Stimulated activated CD8-positive, alpha-beta memory T cell treated with anti-CD3 and anti-CD28 coated beads, Interleukin-4, amount 100 ng/mL, for 24 hours (primary cell): ENCODE data around the gene ITPR2.

Experiments
- DNase-seq: peaks from one replicate; pipeline ENCODE4 v3.0.0-alpha.2; 2020; ENCODE audit warnings: low read depth

ITPR2 gene

GRCh38 chr12:26754148-26754547 is 78.8 kb downstream of the ITPR2 start:
- no peak for DNase-seq

GRCh38 chr12:26751179-26751578 is 81.8 kb downstream of the ITPR2 start:
- no peak for DNase-seq

GRCh38 chr12:26750531-26751175 is 82.3 kb downstream of the ITPR2 start:
- DNase-seq = no peak

- no peak for DNase-seq
Measured at GRCh38 chr12:26749781-26750180, 83.2 kb downstream of the ITPR2 start.

GRCh38 chr12:26748741-26749431 is 84.1 kb downstream of the ITPR2 start:
- DNase-seq = no peak

GRCh38 chr12:26748412-26748740 is 84.6 kb downstream of the ITPR2 start:
- DNase-seq = no peak

GRCh38 chr12:26746121-26746714 is 86.8 kb downstream of the ITPR2 start:
- DNase-seq = no peak

GRCh38 chr12:26744697-26745440 is 88.1 kb downstream of the ITPR2 start:
- DNase-seq = no peak

GRCh38 chr12:26744042-26744626 is 88.9 kb downstream of the ITPR2 start:
- no peak for DNase-seq

GRCh38 chr12:26741584-26742227 is 91.3 kb downstream of the ITPR2 start:
- no peak for DNase-seq

- DNase-seq = no peak
Measured at GRCh38 chr12:26740991-26741390, 92.0 kb downstream of the ITPR2 start.

GRCh38 chr12:26740348-26740747 is 92.6 kb downstream of the ITPR2 start:
- DNase-seq = no peak

- DNase-seq = no peak
Measured at GRCh38 chr12:26737487-26738030, 95.4 kb downstream of the ITPR2 start.

- DNase-seq = no peak
Measured at GRCh38 chr12:26736563-26737486, 96.2 kb downstream of the ITPR2 start.

- no peak for DNase-seq
Measured at GRCh38 chr12:26735249-26735639, 97.8 kb downstream of the ITPR2 start.

GRCh38 chr12:26734510-26735248 is 98.3 kb downstream of the ITPR2 start:
- no peak for DNase-seq

- no peak for DNase-seq
Measured at GRCh38 chr12:26732005-26732908, 100.7 kb downstream of the ITPR2 start.

- DNase-seq = no peak
Measured at GRCh38 chr12:26730481-26731350, 102.3 kb downstream of the ITPR2 start.
